HG03159 (cell line): ENCODE results near the gene CEP131.

Experiments
- ATAC-seq: cut with Tn5 transposase; IDR thresholded peaks from one replicate; pipeline ENCODE4 v1.9.1; 2021; ENCODE audit warnings: mild to moderate bottlenecking, moderate library complexity; ENCODE audit not compliant: unreplicated experiment

Gene CEP131

GRCh38 chr17:81204578-81204977, 18.2 kb downstream of the CEP131 start:
- no peak for ATAC-seq

- ATAC-seq = no peak
Observed at GRCh38 chr17:81203136-81203535, 19.6 kb downstream of the CEP131 start.

DNA sequence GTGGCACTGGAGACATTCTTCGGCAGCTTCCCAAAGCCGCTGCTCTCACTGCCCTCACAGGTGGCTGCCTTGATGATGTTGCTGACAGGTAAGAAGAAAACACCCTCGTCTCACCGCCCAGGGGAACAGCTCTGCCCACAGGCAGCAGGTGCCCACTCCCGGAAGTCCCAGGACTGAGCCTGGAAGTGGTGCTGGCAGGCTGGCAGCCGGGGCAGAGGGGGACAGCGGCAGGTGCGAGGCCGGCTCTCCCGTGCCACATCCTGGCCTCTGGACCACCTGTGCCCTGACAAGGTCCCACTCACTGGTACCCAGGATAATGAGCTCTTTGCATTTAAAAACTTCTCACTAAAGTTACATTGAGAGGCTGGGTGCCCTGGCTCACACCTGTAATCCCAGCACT, 20.4 kb downstream of the CEP131 start:
- no peak for ATAC-seq

GRCh38 chr17:81200695-81201580, 21.8 kb downstream of the CEP131 start:
- ATAC-seq = no peak

GRCh38 chr17:81200201-81200600, 22.6 kb downstream of the CEP131 start:
- ATAC-seq = no peak

DNA sequence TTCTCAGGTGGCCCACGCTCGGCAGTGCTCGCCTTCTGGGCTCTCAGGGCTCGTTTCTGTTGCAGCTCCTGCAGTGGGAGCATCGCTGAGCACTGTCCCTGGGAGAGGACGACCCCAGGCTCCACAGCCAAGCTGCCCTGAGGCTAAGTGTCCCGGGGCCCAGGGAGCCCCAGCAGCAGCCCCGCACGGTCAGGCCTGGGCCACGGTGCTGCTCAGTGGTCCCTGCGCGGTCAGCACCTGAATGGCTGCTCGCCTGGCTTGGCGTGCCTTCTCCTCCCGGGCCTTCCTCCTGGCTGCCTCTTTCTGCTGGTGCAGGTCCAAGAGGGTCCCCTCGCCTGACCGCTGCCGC, 23.3 kb downstream of the CEP131 start:
- ATAC-seq = no peak

GRCh38 chr17:81198826-81199481, 23.8 kb downstream of the CEP131 start:
- no peak for ATAC-seq

DNA sequence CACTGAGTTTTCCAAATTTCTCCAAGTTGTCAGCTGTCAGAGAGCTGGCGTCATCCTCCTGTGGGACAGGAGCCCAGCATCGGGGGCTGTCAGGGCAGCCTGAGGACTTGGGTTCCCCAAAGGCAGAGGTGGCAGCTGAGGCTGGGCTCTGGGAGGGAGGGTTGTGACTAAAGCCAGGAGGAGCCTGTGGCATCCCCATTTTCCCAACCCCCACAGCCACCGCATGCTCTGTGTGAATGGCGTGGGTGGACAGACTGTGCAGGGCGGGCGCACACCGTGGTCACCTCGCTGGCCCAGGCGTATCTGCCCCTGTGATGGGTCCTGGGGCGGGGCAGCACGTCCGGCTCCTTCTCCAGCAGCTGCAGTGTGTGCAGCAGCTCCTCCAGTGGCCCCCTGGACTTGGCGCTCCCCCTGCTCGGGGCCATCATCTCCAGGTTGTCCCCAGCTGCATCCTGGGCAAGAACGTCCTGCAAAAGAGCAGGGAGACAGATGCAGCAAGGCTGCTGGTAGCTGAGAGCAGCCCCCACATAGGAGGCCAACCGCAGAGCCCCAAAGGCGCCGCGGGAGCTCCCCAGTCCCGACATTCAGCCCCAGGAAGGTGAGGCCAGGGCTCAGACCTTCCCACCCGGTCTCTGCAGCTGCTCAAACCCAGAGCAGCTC, 24.8 kb downstream of the CEP131 start:
- no peak for ATAC-seq

DNA sequence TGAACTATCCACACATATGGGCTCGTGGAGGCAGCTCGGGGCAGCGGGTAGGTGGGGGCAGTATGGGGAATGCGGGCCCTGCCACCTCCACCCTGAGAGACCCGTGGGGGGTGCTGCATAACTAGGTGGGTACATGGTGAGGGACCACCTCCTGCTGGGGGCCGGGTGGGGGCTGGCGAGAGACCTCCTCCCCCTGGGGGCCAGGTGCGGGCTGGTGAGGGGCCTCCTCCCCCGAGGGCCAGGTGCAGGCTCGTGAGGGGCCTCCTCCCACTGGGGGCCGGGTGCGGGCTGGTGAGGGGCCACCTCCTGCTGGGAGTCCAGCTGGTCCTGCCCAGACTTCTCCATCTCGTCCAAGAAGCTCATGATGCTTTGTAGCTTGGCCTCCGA, 25.4 kb downstream of the CEP131 start:
- no peak for ATAC-seq

DNA sequence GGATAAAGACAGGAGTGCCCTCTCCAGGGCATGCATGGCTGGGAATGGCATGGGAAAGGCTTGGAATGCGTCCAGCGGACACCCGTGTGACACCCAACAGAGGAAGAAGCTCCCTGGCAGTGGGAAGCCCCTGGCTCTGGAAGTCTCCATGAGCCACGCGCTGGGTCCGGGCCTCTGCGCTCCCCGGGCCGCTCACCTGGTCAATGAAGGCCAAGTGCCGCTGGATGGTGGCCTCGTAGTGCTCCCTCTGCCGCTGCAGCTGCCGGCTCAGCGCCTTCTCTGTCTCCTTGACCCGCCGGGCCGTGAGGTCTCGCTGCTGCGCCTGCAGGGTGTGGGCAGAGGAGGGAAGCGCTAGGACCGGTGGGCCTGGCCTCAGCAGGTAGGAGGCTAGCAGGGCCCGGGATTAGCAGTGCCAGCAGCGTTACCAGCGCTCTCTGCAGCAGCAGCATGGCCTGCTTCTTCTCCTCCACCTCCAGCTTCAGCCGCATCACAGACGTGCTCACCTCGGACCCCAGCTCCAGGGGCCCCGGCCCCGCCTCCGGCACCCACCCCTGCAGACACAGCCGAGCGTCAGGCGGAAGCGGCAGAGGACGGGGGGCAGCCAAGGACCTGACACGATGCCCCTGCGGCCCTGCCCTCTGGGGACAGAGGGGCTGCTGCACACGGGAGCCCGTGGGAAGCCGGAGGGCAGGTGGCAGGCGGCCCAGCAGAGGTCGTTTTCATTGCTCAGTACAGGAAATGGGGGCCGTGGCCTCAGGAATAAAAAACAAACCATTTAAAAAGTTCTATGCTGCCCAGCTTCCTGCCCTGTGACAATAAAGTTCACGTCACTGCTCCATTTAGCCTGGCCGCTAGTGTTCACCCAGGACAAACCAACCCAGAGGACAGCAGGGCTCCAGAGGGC, 26.0 kb downstream of the CEP131 start:
- ATAC-seq = no peak

DNA sequence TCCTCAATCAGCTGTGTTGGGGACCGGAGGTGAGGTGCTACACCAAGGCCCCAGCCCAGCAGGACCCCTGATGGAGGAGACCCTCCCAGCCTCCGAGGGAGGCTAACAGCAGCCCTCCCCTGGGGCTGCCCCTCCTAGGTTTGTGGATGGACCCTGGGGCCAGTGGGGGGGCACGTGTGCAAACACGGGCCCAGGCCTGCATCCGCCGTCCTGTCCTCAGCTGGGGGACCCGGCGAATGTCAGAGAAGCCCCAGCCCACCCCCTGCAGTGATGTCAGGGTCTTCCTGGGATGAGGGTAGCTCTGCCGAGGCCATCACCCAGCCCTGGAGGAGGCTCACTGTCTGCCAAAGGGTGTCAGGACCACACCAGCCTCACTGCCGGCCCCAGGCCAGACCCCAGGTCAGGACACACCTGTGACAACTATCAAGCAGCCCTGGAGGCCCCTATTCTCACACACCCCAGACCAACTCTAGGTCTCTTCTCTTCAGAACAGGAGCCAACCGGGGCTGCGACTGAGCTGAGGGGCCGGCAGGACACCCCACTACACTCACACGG, 26.7 kb downstream of the CEP131 start:
- ATAC-seq = no peak

DNA sequence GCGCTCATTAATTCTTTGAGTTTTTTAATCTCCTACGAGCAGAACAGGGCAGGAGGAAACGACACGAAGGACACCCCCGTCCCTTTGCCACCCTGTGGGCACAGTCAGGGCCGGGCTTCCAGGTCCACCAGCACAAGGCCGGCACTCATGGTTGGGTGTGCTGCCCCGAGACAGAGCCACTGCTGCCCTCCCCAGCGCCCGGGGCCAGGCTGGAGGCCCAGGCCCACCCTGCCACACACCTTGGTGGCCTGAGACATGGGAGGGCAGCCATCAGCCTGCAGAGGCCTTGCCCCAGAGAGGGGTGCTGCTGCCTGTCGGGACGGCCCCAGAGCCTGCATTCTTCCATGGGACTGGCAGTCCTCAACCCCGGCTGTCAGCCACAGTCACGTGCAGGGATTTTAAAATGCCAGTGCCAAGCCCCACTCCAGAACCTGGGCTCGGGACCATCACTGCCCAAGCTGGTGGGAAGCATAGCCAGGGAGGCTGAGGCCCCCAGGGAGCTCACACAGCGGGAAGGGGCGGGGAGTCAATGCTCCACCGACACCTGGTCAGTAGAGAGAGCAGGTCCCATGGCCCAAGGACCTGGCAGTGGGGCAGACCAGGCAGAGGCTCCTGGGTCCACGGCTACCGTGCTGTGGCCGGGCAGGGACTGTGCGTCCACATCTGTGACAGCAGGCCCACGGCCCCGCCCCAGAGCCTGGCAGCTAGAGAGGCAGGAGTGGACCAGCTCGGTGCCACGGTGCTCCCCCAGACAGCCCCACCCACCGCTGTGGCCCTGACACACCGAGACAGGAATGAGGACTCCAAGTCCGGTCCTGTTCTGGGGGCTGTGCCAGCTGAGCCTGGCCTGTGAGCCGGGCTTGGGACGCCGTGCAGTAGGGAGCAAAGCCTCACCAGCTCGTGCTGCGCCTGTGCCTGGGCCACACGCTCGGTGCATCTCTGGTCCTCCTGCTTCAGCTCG, 27.5 kb downstream of the CEP131 start:
- no peak for ATAC-seq

DNA sequence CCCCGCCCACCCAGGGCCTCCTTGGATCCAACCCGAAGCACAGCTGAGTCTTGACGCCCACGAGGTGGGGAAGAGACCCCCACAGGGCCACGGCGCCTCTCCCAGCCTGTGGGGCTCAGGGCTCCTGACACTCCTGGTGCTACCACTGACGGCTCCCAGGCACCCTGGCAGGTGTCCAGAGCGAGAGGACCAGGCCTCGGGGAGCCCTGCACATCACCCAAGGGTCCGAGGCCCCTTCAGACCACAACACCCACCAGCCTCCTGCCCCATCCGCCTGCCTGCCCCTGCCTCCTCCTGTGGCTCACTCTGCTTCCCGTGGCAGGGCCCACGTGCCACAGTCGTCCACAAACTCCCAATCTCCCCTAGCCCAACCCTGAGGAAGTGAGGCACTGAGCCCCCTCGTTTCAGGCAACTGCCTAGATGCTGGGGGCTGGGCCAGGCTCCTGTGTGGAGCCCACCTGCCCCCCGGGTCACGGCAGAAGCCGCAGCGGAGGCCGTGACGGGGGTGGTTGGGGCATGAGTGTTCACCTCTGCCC, 28.5 kb downstream of the CEP131 start:
- ATAC-seq = no peak

DNA sequence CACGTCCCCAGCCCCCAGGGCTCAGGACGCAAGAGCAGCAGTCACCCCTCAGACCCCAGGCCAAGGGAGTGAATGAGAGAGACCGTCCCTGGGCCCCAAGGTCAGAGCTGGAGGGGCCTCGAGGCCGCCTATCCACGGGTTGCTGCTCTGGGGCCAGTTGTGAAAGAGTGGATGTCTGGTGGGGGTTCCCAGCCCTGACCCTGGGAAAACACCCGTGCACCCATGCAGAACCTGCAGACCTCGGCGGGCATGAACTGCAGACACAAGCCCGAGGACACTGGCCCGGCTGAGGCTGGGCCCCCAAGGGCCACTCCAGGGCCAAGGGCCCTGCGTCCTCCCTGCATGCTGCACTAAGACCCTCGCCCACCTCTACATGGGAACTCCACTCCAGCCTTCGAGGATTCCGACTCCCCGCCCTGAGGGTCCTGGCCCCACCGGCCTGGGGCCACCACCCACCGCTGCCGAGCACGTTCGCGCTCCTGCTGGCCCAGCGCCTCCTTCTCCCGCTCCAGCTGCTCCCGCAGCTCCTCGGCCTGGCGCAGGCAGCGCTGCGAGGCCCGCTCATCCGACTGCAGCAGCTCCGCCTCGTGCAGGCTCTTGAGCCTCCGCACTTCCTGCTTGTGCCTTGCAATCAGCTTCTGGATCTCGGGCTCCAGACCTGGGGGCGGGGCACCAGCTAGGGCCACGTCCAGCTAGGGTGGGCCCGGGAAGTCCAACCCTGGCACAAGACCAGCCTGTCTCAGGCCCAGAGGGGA, 29.1 kb downstream of the CEP131 start:
- ATAC-seq = no peak

- ATAC-seq = no peak
Observed at GRCh38 chr17:81193051-81193410, 29.7 kb downstream of the CEP131 start.

GRCh38 chr17:81192386-81193050, 30.2 kb downstream of the CEP131 start:
- no peak for ATAC-seq

DNA sequence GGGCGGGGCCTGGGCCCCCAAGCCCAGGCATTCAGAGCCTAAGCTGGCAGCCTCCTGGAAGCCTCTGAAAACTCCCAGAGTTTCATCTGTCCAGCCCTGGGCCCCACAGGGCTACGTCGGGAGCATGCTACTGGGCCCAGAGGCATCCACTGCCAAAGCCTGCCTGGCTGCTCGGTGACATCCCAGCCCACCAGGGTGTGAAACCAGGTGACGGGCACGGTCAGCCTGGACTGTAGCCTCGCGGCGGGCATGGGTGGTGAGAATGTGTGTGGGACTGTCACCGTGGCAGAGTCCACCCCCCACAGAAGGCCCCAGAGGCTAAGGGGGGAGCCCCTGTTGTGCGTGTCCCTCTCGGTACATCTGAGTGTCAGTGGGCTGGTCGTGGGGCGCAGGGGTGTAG, 31.1 kb downstream of the CEP131 start:
- ATAC-seq = no peak

GRCh38 chr17:81191116-81191515, 31.6 kb downstream of the CEP131 start:
- ATAC-seq = no peak
